Fibroblast of skin of left quadriceps (primary cell): ENCODE data around the gene GPATCH4.

ENCODE experiments used
- DNase-seq, 2 experiments: peaks; one replicate each; pipeline ENCODE4 v3.0.0-alpha.2; 2013; ENCODE audit warnings: low read depth in 2 of 2

Gene GPATCH4

GRCh38 chr1:156547434-156547833, 53.8 kb downstream of the GPATCH4 start:
- no peak for DNase-seq

- DNase-seq = no peak
Observed at GRCh38 chr1:156546267-156546666, 55.0 kb downstream of the GPATCH4 start.

- DNase-seq = no peak
Observed at GRCh38 chr1:156544592-156545102, 56.6 kb downstream of the GPATCH4 start.
